GM19438 (cell line): Measurements from ENCODE around the gene MRPS15.

Experiments
- ATAC-seq: cut with Tn5 transposase; IDR thresholded peaks from one replicate; pipeline ENCODE4 v1.9.1; 2021; ENCODE audit warnings: low read depth; ENCODE audit not compliant: unreplicated experiment

MRPS15 gene

GRCh38 chr1:36464605-36465393, 615 bp upstream of the MRPS15 start:
- ATAC-seq = peak; percentile 43

- no peak for ATAC-seq
Observed at GRCh38 chr1:36463463-36463802, 751 bp downstream of the MRPS15 start.

- no peak for ATAC-seq
Observed at GRCh38 chr1:36458910-36459309, 5.3 kb downstream of the MRPS15 start.

- no peak for ATAC-seq
Observed at GRCh38 chr1:36457691-36458090, 6.5 kb downstream of the MRPS15 start.

- ATAC-seq = no peak
Observed at GRCh38 chr1:36456391-36456928, 7.7 kb downstream of the MRPS15 start.

GRCh38 chr1:36455386-36455785, 8.8 kb downstream of the MRPS15 start:
- ATAC-seq = no peak

GRCh38 chr1:36453600-36454388, 10.4 kb downstream of the MRPS15 start:
- no peak for ATAC-seq

GRCh38 chr1:36453051-36453450, 11.1 kb downstream of the MRPS15 start:
- no peak for ATAC-seq

- no peak for ATAC-seq
Observed at GRCh38 chr1:36450919-36451305, 13.3 kb downstream of the MRPS15 start.

- peak; percentile 98 for ATAC-seq
Observed at GRCh38 chr1:36450270-36450918, 13.8 kb downstream of the MRPS15 start, which contains the start of gene OSCP1. Gene OSCP1 (minus strand): TSS chr1:36450451. CDS start chr1:36450369, 82 bp downstream.

GRCh38 chr1:36448530-36449056, 15.6 kb downstream of the MRPS15 start:
- ATAC-seq = no peak

GRCh38 chr1:36447450-36447849, 16.7 kb downstream of the MRPS15 start:
- no peak for ATAC-seq

GRCh38 chr1:36446746-36447145, 17.4 kb downstream of the MRPS15 start:
- ATAC-seq = no peak

GRCh38 chr1:36446271-36446670, 17.9 kb downstream of the MRPS15 start:
- no peak for ATAC-seq

- ATAC-seq = no peak
Observed at GRCh38 chr1:36443297-36443696, 20.9 kb downstream of the MRPS15 start.

- ATAC-seq = no peak
Observed at GRCh38 chr1:36442337-36442736, 21.8 kb downstream of the MRPS15 start.

GRCh38 chr1:36440646-36441045, 23.5 kb downstream of the MRPS15 start:
- no peak for ATAC-seq

GRCh38 chr1:36440044-36440443, 24.1 kb downstream of the MRPS15 start:
- no peak for ATAC-seq

- no peak for ATAC-seq
Observed at GRCh38 chr1:36438715-36439114, 25.5 kb downstream of the MRPS15 start.

GRCh38 chr1:36436821-36437220, 27.4 kb downstream of the MRPS15 start:
- ATAC-seq = no peak

GRCh38 chr1:36433102-36433501, 31.1 kb downstream of the MRPS15 start:
- ATAC-seq = no peak
